Stimulated activated CD4-positive, alpha-beta T cell treated with anti-CD3 and anti-CD28 coated beads, Interleukin-12 subunit alpha, Interleukin-12 subunit beta, amount 100 ng/mL, for 24 hours (primary cell): Measurements from ENCODE around the gene OPCML.

ENCODE experiments used
- DNase-seq, 2 experiments: peaks; one replicate each; pipeline ENCODE4 v3.0.0-alpha.2; 2020; ENCODE audit warnings: low read depth in 2 of 2

The OPCML gene

DNA sequence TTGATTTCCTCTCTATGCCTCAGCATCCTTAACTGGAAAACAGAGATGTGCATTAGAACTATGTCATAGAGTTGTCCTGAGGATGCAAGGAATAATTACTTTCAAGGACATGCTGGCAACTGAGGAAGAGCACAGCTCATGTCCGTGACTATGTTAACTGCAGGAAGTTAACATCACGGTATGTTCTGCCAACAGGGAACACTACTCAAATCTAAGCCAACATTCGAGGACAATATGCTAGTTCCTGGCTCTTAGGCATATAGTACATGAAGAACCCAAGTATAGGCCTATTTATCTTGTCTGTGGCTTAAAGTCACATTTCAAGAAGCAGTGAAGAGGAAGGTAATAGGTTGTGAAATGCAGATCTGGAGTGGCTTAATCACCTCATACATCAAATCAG, 1032.6 kb downstream of the OPCML start:
- no peak for DNase-seq

DNA sequence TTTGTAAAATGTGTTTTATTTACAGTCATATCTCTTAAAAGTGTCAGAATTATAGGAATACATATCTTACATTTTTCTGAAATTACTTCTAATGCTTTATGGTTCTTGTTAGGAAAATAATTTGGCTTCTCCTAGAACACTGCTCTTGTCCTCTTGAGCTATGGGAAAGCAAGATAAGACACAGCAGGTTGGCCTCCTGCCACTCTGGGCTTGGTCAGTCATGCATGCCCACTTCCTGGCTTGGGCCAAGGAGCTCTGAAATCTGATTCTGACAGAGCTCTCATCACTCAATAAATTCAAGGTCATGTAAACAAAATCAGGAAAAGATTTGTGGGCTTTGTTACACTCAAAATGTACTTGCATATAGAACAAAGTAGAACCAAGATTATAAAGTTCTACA, 1036.0 kb downstream of the OPCML start:
- no peak for DNase-seq

DNA sequence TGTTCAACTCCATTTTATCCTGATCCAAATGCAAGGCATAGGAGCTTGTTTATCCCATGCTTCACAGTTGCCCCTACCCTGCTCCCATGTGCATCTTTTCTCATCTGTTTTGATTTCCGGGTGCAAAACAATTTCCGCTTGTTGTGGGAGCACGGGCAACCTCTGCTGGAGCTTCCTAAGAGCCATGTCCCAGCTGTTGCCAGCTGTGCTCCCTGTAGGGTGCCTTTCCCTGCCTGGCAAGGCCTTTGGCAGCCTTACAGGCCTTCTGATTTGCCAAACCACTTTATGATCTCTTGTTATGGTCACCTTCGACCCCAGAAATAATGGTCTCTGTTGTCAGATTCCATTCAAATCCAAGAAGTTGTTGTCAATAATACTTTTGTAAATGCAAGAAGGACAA, 1038.5 kb downstream of the OPCML start:
- DNase-seq: no peak

DNA sequence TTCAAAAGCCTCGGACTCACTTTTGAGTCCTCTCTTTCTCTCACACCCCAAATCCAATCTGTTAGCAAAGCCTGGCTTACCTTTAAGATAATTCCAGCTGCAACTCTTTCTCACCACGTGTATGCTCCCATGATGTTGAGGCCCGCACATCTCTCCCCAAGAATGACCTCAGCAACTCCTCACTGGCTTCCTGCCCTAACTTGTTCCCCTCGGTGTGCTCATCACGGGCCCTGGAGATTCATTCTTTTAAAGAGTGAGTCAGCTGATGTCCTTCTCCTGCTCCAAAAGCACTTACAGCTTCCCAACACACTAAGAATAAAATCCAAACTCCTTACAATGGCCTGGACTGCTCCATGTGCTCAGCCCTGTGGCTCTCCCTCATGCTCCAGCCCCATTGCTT, 1041.3 kb downstream of the OPCML start:
- no peak for DNase-seq

DNA sequence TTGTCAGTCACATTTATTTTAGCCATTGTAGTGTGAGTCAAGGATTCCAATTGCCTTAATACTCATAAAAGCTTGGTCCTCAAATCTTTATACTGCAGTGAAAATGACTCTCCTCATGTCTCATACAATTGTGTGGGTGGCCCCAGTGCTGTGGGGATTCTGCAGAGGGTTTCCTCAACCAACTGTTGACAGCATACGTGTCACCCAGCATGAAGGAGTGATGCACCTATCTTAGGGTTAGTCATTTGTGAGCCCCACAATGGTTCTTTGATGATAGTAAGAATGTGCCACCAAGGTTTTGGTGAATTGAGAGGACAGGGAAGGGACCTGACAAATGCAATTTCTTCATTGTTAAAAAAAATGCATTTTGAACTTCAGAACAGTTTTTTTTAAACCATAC, 1046.2 kb downstream of the OPCML start:
- DNase-seq: no peak

DNA sequence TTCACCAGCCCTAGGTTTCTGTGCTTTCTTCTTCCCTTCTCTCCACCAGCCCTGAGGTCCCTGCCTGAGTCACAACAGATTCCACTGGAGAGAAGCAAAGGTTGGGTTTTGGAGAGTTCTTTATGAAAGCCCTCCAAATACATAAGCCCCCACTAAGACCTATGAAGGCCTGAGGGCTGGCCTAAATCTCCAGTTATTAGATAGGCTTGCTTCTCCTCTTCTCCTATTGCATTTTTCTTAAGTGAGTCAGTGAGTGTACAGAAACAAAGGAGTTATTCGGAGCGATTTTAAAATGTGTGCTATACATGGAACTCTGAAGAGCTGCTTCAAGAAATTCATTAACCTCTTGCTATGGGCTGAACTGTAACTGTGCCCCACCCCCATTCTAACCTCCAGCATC, 1057.3 kb downstream of the OPCML start:
- DNase-seq: no peak

DNA sequence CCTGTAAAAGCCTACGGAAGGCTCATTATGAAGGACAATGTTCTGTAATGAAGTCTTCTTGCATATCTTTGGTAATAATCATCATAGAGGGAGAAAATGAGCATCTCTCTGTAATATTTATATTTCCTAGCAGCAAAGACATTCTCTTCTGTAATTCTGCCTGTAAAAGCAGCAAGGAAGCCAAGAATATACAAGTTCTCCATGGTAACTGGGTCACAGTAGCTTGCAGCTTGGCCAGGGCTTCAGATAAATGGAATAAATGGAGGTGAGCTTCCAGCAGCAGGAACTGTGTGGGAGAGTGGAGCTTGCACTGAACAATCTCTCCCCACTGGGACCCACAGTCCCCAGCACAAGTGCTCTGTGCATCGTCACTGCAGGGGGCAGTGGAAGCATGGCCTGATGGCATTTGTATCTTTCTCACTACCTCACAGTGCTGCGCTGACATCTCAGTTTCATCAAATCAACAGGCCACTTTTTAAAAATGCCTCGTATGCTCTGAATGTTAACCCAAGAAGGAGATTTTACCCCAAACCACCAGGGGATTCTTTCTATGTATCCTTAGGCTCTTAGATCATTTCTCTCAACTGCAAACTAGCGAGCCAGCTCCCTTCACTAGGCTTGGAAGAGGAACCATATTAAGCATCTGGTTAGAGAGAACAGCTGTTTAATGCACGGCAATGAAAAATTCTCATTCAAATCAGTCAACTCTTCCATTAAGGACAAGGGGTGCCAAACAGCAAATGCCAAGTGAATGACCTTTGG, 1059.7 kb downstream of the OPCML start:
- no peak for DNase-seq

DNA sequence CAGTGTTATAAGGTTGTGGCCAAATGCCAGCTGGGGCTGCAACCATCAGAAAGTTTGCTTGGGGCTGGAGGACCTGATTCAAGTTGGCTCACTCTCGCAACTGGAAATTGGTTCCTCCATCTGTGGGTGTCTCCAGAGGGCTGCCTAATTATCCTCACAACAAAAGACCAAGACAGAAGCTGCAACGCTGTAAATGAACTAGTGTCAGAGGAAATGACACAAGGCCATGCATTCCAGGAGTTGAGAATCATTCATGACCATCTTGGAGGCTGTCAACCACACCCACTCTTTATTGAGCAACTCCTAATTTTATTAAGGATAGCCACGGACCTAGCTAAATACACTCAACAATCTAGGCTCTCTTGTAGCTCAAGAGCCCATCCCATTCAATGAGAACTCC, 1060.8 kb downstream of the OPCML start:
- DNase-seq: no peak

DNA sequence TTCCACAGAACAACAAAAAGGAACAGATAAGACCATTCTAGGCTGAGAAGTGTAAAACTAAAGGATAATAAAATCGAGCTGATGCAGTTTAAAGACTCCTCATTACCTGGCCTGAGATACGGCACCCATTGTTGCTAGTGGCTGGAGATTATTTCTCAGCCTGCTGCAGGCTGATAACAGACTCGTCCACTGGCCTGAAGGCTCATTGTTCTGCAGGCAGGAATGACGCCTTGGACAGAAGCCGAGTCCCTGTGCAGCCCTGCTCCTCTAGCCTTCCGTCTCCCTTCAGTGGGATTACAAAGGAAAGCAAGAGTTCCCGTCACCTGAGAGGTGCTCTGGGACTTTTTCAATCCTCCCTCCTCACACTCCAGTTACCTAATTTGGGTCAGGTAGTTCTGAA, 1065.3 kb downstream of the OPCML start:
- no peak for DNase-seq

DNA sequence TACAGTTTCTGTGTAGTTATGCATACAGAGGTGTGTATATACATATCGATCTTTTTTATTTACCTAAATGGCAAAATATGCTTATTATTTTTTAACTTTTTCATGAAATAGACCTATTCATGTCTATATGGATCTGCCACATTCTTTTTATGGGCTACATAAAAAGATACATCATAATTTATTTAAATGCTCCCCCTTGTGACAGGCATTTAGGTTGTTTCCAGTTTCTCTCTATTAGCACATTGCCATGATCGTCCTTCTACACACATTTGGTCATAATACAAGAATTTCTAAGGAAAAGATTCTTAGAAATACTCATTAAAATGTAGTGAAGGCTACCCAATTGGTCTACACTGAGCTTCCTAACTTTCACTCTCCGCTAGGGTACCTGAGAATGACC, 1067.4 kb downstream of the OPCML start:
- DNase-seq: no peak

DNA sequence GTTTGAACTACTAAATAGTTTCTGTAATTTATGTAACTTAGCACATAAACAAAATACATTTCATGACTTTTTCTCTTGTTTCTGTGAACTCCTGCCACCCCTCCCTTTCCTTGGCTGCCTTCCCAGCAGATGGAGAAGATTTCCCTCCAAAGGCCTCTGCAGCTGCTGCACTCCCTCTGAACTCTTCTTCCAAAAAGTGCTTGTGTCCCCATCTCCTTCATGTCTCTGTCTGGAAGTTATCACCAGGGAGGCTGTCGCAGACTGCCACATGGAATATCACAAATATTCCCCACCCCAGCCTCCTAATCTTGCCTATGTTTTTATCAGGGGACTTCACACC, 1068.3 kb downstream of the OPCML start:
- no peak for DNase-seq

DNA sequence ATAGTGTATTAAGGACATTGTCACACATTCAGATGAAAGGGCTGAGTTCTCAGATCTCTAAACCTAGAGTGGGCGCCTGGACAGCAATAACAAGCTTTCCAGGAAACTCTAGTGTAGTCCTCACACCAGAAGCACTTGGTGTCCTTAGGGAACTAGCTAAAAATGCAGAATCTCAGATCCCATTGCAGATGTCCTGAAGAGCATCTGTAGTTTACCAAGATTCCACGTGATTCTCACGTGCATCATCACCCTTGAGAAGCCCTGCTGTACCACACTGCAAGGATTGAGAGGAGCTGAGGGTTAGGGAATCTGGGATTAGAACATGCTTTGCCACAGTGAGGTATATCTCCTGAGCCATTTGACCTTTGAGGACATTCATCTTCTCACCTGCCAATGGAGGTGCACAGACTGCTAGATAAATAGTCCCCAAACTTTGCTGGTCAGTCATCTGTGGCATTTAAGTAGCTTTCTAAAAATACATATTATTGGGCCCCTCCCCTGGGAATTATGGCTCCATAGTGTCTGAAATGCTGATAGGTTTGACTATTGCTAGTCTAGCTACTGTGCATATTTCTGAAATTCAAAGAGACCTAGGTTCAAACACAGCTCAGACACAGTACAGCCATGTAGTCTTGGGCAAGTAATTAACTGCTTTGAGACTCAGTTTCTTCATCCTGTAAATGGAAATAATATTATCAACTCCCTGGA, 1068.9 kb downstream of the OPCML start:
- no peak for DNase-seq

DNA sequence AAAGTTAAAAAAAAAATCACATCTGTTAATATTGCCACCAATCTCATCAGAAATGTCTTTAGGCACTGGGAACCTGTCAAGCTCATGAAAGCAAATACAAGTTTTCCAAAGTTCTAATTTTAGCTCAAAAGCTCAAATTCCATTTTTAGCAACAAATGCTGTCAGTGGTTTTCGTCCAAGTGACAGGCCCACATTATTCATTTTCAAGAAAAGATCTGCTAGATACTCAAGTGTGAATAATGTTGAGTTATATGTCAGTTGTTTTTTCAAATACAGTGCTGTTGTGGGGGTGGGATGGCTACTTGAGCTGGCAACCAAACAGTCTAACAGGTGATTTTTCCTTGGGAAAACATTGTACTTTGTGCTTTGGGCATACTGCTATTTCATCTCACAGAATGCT, 1072.6 kb downstream of the OPCML start:
- no peak for DNase-seq

DNA sequence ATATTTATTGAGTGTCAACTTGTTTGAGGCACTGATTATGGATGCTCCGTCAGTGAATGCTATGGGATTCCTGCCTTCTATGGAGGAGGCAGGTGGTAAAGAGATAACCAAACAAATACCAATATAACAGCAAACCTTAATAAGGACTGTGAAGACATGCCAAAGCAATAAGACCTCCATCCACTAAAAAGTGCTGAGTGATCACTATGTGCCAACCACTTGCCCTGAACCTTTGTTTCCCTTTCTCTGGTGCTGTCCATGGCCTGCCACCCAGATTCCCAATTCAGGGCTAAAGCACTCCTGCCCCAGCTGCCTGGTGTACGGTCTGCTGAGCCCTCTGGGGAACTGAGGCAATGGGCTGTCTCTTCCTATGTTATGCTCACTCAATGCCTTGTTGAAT, 1074.9 kb downstream of the OPCML start:
- no peak for DNase-seq

DNA sequence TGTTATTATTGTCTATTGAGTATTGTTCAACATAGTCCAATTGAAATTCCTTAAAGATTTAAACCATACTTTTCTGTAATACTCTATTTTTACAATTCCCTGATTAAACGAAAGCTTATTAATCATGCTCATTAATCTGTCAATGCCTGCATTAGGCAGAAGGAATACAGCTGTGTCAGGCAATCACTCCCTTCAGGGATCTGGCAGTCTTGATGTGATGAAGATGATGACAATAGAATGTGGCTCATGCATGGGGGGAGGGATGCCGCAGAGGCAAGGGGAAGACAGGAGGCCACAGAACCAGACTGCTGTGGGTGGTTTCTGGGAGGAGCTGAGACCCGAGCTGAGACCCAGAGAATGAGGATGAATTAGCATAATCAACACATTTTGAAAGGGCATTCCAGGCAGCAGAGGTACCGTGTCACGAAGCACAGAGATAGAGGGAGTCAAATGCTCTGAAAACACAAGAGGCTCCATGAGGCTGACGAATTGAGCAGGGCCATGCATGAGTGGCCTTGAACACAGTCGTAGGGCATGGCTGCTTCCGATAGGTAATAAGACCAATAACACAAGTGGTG, 1075.5 kb downstream of the OPCML start:
- no peak for DNase-seq

DNA sequence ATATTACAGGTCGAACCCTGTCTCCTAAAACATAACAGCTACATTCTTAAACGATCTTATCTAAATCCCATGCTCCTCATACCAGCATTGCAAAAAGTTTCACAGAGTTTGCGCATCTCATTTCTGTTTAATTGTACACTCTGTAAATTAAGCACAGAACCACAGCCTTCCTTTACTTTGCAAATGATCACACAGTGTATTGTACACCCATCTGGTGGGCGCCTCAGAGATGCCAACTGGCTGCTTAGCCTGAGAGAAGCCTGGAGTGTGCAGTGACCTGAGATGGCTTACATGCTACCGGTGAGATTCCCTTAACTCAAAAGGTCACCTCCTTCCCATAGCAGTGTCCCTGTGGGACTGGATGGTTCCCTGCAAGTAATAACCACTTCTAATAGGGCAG, 1077.3 kb downstream of the OPCML start:
- no peak for DNase-seq

DNA sequence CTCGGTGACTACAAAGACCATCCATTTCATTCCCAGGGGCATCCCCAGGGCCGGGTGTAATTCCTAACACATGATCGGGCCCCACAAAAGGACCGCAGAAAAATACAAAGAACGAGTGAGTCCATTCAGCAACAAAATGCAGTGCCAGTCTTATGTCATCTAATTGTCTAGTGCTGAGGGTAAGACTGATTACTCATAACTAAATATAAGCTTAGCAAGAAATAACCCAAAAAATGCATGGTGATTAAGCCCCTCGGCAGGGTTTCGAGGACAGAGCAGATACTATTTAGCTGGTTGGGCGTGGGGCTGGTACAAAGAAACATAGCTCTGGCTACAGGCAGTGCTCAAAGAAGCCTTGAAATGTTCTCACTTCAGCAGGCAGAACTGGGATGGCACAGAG, 1078.9 kb downstream of the OPCML start:
- DNase-seq: no peak

DNA sequence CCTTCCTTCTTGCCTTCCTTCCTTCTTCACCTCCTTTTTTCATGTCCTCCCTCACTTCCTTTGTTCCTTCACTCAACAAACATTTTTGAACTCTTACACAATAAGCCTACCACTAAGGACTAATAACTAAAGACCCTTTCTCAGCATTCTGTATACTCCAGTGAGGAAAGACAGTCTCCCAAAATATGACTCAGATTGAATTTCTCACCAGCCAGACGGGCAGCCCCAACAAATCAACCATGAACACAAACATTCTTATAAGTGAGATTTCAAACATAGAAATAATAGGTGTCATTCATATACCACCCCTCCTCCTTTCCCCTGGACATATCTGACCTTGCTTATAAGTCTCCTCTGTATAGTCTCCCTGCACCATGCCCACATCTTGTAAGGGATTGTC, 1079.7 kb downstream of the OPCML start:
- no peak for DNase-seq

DNA sequence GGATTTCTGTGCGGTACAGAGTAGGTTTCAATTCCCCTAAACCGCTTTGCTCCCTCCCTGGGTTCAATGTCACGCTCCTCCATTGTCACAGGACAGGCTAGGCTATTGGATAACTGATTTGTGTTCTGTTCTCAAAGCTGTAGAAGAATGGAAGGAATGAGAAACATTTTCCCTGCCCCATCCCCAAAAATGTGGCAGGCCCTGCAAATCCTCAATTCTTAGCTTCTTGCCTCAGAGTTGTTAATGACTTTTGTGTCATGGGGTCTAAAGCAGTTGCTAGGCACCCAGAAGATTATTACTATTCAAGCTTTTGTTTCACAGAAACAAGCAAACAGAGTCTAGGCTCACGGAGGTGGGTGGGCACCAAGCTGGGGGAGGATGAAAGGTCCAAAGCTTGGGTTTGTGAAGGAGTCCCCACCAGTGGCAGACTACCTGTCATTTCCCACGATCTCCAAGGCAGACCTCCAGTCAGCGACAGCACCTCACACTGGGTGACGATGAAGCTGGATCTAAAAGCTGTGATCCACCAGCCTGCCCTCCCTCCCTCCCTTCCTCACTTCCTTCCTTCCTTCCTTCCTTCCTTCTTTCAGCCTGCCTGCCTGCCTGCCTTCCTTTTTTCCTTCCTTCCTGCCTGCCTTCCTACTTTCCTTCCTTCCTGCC, 1080.2 kb downstream of the OPCML start:
- DNase-seq: no peak

DNA sequence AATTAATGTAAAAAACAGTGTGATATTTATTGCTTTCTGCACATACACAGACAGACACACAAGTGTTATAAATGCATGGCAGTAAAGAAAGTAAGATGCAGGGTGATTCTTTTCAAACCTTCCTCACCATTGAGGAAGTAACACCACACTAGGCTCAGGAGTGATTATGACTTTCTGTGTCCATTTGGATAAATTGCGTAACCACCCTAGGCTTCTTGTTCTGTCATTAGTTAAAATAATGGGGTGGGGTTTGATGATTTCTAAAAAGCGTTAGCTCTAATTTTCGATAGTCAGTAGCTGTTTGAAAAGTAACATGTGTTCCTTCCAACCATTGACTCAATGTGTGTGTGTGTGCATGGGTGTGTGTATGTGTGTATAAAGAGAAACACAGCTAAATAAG, 1081.7 kb downstream of the OPCML start:
- no peak for DNase-seq

DNA sequence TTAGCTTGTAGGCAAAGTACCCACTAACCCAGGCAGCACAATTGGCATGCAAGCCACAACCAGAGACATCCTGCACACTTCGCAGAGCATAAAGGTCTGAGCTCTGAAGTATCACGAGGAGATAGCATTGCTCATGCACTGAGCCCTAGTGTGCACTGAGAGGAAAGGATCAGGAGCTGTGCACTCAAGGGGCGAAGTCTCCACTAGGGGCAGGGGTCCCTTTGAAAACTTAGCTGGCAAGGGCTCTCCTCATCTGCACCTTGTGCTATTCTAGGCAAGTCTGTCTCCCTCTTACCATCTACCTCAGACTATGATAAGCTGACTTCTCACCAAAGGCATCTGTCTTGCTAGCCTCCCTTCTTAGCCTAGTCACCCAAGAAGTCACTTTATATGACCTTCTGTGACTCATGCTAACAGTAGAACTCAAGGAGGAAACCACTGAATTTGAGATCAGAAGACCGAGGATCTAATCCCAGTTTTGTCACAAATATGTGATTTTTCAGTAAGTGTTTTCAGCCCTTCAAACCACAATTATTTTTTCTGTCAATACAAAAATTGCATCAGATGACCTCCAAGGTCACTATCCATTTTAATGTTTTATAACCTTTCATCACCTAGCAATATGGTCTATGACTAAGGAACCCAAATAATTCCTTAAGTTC, 1083.8 kb downstream of the OPCML start:
- DNase-seq: no peak

DNA sequence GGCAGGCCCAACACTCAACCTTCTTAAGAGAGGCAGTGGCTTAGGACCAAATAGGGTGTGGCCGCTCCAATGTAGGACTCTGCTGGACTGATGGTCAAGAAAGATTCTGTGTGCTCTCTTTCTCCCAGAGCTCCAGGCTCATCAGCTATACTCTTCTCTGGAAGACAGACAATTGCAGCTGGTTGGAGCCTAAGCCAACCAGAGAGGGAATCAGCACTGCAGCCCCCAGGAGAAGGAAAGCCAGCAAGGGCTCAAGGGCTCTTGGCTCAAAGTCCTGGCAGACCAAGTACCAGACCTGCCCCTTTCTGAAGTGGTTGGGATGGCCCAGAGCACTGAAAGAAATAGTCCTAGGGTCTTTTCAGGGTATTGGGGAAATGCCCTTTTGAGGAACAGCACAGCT, 1084.5 kb downstream of the OPCML start:
- no peak for DNase-seq
